HepG2 (cell line): Measurements from ENCODE around the gene HIPK3. TPM values are rescaled to one million over a fixed set of nuclear protein-coding genes. Genes with fewer than 3 reads are reported as not detected.

Experiments
- ATAC-seq: fragments of 200-7000 bp; cut with Tn5 transposase; 3 replicates; pipeline ENCODE4 v1.9.1; 2020; ENCODE audit warnings: mild to moderate bottlenecking, moderate library complexity
- BruUV-seq: library from RNA; stranded (reverse); fragments of 400-500 nt; replicated peaks from 2 replicates; lab custom pipeline; 2021; lab: Mats Ljungman, UMichigan
- CTCF ChIA-PET: fragments of 300-600 bp; formaldehyde crosslinking; extraction: SDS; loops from one replicate; lab custom pipeline; 2021; ENCODE audit warnings: low total read pairs, inconsistent platforms, low intra/inter-chr PET ratio; lab: Yijun Ruan, JAX
- POLR2A ChIA-PET: fragments of 350-600 bp; sonication (Branson Sonifier 250); formaldehyde crosslinking; loops from one replicate; lab custom pipeline; 2020; ENCODE audit warnings: antibody characterized with exemption, inconsistent platforms; lab: Yijun Ruan, JAX
- DNase-seq: peaks from one replicate; pipeline ENCODE4 v3.0.0-alpha.2; 2015; ENCODE audit warnings: low spot score
- FAIRE-seq: peaks from 3 replicates; lab custom pipeline; 2011; peaks lifted over from hg19 to GRCh38; lab: Jason Lieb, UNC
- H2AFZ ChIP-seq: one replicate; pipeline ENCODE4 v1.6.1; 2011; ENCODE audit warnings: low read length, inconsistent platforms
- H3K27ac ChIP-seq: fragments of 300-600 bp; 3 replicates; pipeline ENCODE4 v1.8.0; 2011; ENCODE audit warnings: mixed run types, mild to moderate bottlenecking, mixed read lengths, low read length, inconsistent platforms; ENCODE audit not compliant: insufficient read depth; ENCODE audit errors: extremely low read length
- H3K27me3 ChIP-seq, 2 experiments: fragments of 200-600 bp in 1 of 2; 2 replicates in 1 of 2; 3 replicates in 1 of 2; pipeline versions ENCODE4 v1.6.0 to v1.8.0; 2011; ENCODE audit warnings: low read length in 2 of 2, mild to moderate bottlenecking in 2 of 2, moderate library complexity in 2 of 2, inconsistent platforms in 1 of 2; ENCODE audit not compliant: insufficient read depth in 2 of 2, control insufficient read depth in 1 of 2
- H3K36me3 ChIP-seq, 2 experiments: fragments of 200-600 bp in 1 of 2; replicated peaks in 1 of 2; 2 replicates in 1 of 2; 3 replicates in 1 of 2; pipeline versions ENCODE4 v1.5.1 to v1.8.0; 2011; ENCODE audit warnings: low read length in 2 of 2, inconsistent platforms in 1 of 2; ENCODE audit not compliant: insufficient read depth in 2 of 2, control insufficient read depth in 1 of 2
- H3K4me1 ChIP-seq: 2 replicates; pipeline ENCODE4 v1.5.1; 2012; ENCODE audit warnings: low read length, inconsistent platforms; ENCODE audit not compliant: insufficient read depth
- H3K4me2 ChIP-seq: 2 replicates; pipeline ENCODE4 v1.6.0; 2011; ENCODE audit warnings: low read depth, low read length, inconsistent platforms
- H3K4me3 ChIP-seq, 3 experiments: fragments of 200-600 bp in 1 of 3; sonication (generic), shearing (Covaris generic) in 1 of 3; replicated peaks in 1 of 3; 2 replicates each; pipeline ENCODE4 v1.5.1; 2011 to 2016; ENCODE audit warnings: low read length in 3 of 3, inconsistent platforms in 2 of 3, low read depth in 2 of 3, mild to moderate bottlenecking in 2 of 3, control low read depth in 1 of 3, mixed read lengths in 1 of 3; ENCODE audit not compliant: insufficient read depth in 1 of 3
- H3K79me2 ChIP-seq: one replicate; pipeline ENCODE4 v1.6.1; 2011; ENCODE audit warnings: low read length, inconsistent platforms; ENCODE audit not compliant: insufficient read depth
- H3K9ac ChIP-seq: 2 replicates; pipeline ENCODE4 v1.6.0; 2011; ENCODE audit warnings: mild to moderate bottlenecking, low read depth, low read length, inconsistent platforms; ENCODE audit not compliant: insufficient read depth
- H3K9me3 ChIP-seq: 2 replicates; pipeline ENCODE4 v1.5.1; 2012; ENCODE audit warnings: mild to moderate bottlenecking, low read length
- H4K20me1 ChIP-seq: 2 replicates; pipeline ENCODE4 v1.6.0; 2011; ENCODE audit warnings: inconsistent platforms, mild to moderate bottlenecking, low read length, moderate library complexity; ENCODE audit not compliant: insufficient read depth
- DBP ChIP-seq: sonication (generic); formaldehyde crosslinking; IDR thresholded peaks from 2 replicates; pipeline ENCODE4 v1.4.0; 2020; ENCODE audit warnings: missing genetic modification reagents; ENCODE audit errors: not compliant biosample characterization
- GMEB1 ChIP-seq: sonication (generic); formaldehyde crosslinking; IDR thresholded peaks from 2 replicates; pipeline ENCODE4 v1.5.1; 2020; ENCODE audit warnings: missing genetic modification reagents, mild to moderate bottlenecking, borderline replicate concordance
- PHB2 ChIP-seq: fragments of 450-650 bp; IDR thresholded peaks from 2 replicates; pipeline ENCODE4 v1.6.1; 2018; ENCODE audit not compliant: partially characterized antibody
- ZMYM4 ChIP-seq: sonication (generic); formaldehyde crosslinking; IDR thresholded peaks from 2 replicates; pipeline ENCODE4 v1.8.1; 2023; ENCODE audit warnings: mild to moderate bottlenecking, missing genetic modification reagents
- ZNF740 ChIP-seq: sonication (generic); formaldehyde crosslinking; IDR thresholded peaks from 2 replicates; pipeline ENCODE4 v1.4.0; 2020; ENCODE audit warnings: missing genetic modification reagents
- ZNF770 ChIP-seq: sonication (generic); formaldehyde crosslinking; IDR thresholded peaks from 2 replicates; pipeline ENCODE4 v1.5.0; 2020; ENCODE audit warnings: mild to moderate bottlenecking, missing genetic modification reagents
- ZNF841 ChIP-seq: sonication (generic); formaldehyde crosslinking; IDR thresholded peaks from 2 replicates; pipeline ENCODE4 v1.8.1; 2023; ENCODE audit warnings: missing genetic modification reagents, borderline replicate concordance
- WGBS: methylation state at CpG from one replicate; pipeline ENCODE4 v1.1.6; 2017; ENCODE audit warnings: low lambda C conversion rate; 5-methylcytosine and 5-hydroxymethylcytosine counted together
- in situ Hi-C: cut with HindIII; loops from 2 replicates; pipeline ENCODE4 v1.10.0; 2017; ENCODE audit warnings: low pct_unique_long_range_greater_than_20kb; ENCODE audit not compliant: extremely low pct_ligation_motif_present
- intact Hi-C: fragments of 100-400 bp; cut with micrococcal nuclease; formaldehyde crosslinking; loops from one replicate; pipeline ENCODE4 v1.10.0; 2022; ENCODE audit not compliant: unreplicated experiment
- polyA plus RNA-seq, 8 experiments: library from polyadenylated mRNA; depleted of rRNA in 3 of 8; stranded (reverse) in 7 of 8; unstranded in 1 of 8; fragments of >200 nt; fragmentation: Illumina TruSeq in 4 of 8; extraction: Trizol in 4 of 8; gene quantifications; 2 replicates each; pipeline versions ENCODE4 v1.2.1 to v1.2.3, GENCODE V29; 2011 to 2016; ENCODE audit warnings: low read depth in 4 of 8, missing spikeins in 1 of 8, mixed read lengths in 1 of 8; ENCODE audit not compliant: insufficient read depth in 1 of 8
- total RNA-seq, 5 experiments: library from RNA; depleted of rRNA; stranded (reverse); fragments of >200 nt; fragmentation: Illumina TruSeq; extraction: Trizol; gene quantifications; 2 replicates each; pipeline ENCODE4 v1.2.3, GENCODE V29; 2016; ENCODE audit warnings: low read depth in 1 of 5

Gene HIPK3
- total and polyA plus RNA-seq, 2 of the 13 experiments (the other 11 are each of a cell fraction or from before 2014, with no cell fraction given): 20.5 to 44.3 TPM

- Histone ChIP-seq H4K20me1 (no peaks in the 10 kb centered on the region; the same call in 1 of the 2 replicates), H2AFZ (no peak overlapping the region), H3K4me1 (peaks cover 7% of the 10 kb centered on the region; the same call in 1 of the 2 replicates), H3K27me3 (peaks cover 4 to 57% of the 10 kb centered on the region in 2 experiments; a peak in 4 of 5 replicates), H3K79me2 (no peaks in the 10 kb centered on the region), H3K27ac (no peak overlapping the region), H3K9me3 (peaks cover under 1% of the 10 kb centered on the region; the same call in 1 of the 2 replicates), H3K36me3 (no peaks in the 10 kb centered on the region), H3K4me2 (no peak overlapping the region), H3K4me3 (no peak overlapping the region), H3K9ac (no peak overlapping the region)
- in situ Hi-C loops: no loop called here
- BruUV-seq: no TSS peak
- POLR2A ChIA-PET: no interaction called here
- TF ChIP-seq ZNF740 (CRISPR knock-in tag): no peak
- intact Hi-C loops: no loop called here
- 0% methylated on average over 2 of the region's 3 CpGs for WGBS
- FAIRE-seq (no peak), ATAC-seq (no peak), DNase-seq (no peak)
- CTCF ChIA-PET: no interaction called here
Measured at GRCh38 chr11:33379947-33380346, 122.8 kb downstream of the HIPK3 start.

GRCh38 chr11:33383075-33383919 is 126.1 kb downstream of the HIPK3 start:
- intact Hi-C loops: no loop called here

More at GRCh38 chr11:33383075-33383919, 126.1 kb downstream of the HIPK3 start:
- no peak overlapping the region for H2AFZ ChIP-seq
- no peaks in the 10 kb centered on the region; the same call in 1 of the 2 replicates for H4K20me1 ChIP-seq
- no peaks in the 10 kb centered on the region for H3K36me3 ChIP-seq
- H3K4me2 ChIP-seq: no peak overlapping the region
- POLR2A ChIA-PET: no interaction called here
- in situ Hi-C loops: no loop called here
- no TSS peak for BruUV-seq
- H3K79me2 ChIP-seq: no peaks in the 10 kb centered on the region
- TF ChIP-seq ZMYM4 (CRISPR knock-in tag) (no peak), ZNF841 (CRISPR knock-in tag) (no peak), PHB2 (no peak), ZNF770 (CRISPR knock-in tag) (no peak), GMEB1 (CRISPR knock-in tag) (no peak), DBP (CRISPR knock-in tag) (no peak)
- TF ChIP-seq, all 625 proteins: peak for 0
- WGBS: 5% methylated on average over 7 of the region's 8 CpGs
- CTCF ChIA-PET: no interaction called here
- Histone ChIP-seq H3K9me3 (peaks cover 17% of the 10 kb centered on the region), H3K4me3 (no peak overlapping the region), H3K27me3 (peaks cover 0 to 32% of the 10 kb centered on the region in 2 experiments; a peak in 4 of 5 replicates), H3K9ac (no peak overlapping the region), H3K27ac (no peak overlapping the region), H3K4me1 (no peaks in the 10 kb centered on the region)
- ATAC-seq (no peak), FAIRE-seq (no peak), DNase-seq (no peak)
